ENCODE results near the gene RNF2. TPM values are rescaled to one million over a fixed set of nuclear protein-coding genes. Genes with fewer than 3 reads are reported as not detected.

Gene RNF2
- total and polyA plus RNA-seq, 2 donors from 2014 or later: 6.7 to 26.0 TPM

- FAIRE-seq (no peak), DNase-seq (peak in 1 of 5 donors; percentile 5)
- no peaks in the 10 kb centered on the region for H3K4me1 ChIP-seq (ENCODE audit: control insufficient read depth in 2 of 3, insufficient read depth in 2 of 3, low read depth in 1 of 3, low read length in 3 of 3)
- TF ChIP-seq, protein P1, sequence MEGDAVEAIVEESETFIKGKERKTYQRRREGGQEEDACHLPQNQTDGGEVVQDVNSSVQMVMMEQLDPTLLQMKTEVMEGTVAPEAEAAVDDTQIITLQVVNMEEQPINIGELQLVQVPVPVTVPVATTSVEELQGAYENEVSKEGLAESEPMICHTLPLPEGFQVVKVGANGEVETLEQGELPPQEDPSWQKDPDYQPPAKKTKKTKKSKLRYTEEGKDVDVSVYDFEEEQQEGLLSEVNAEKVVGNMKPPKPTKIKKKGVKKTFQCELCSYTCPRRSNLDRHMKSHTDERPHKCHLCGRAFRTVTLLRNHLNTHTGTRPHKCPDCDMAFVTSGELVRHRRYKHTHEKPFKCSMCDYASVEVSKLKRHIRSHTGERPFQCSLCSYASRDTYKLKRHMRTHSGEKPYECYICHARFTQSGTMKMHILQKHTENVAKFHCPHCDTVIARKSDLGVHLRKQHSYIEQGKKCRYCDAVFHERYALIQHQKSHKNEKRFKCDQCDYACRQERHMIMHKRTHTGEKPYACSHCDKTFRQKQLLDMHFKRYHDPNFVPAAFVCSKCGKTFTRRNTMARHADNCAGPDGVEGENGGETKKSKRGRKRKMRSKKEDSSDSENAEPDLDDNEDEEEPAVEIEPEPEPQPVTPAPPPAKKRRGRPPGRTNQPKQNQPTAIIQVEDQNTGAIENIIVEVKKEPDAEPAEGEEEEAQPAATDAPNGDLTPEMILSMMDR (IDR thresholded peaks at IDR 0.05; ENCODE audit: borderline replicate concordance, extremely low read depth, insufficient read depth): no peak
- no peak overlapping the region for H3K4me3 ChIP-seq (ENCODE audit: low read length in 3 of 3)
- no peaks in the 10 kb centered on the region for H3K27me3 ChIP-seq (ENCODE audit: control insufficient read depth, insufficient read depth, low read length)
- intact Hi-C loops (cut with DNase I): no loop called here
- no peaks in the 10 kb centered on the region for H3K9me3 ChIP-seq (ENCODE audit: control insufficient read depth in 2 of 3, insufficient read depth in 1 of 3, low read length in 3 of 3)
- no peaks in the 10 kb centered on the region for H3K36me3 ChIP-seq (ENCODE audit: control insufficient read depth in 2 of 3, insufficient read depth in 3 of 3, low read length in 3 of 3)
- H3K27ac ChIP-seq (ENCODE audit: low read depth in 2 of 2, low read length in 2 of 2): no peak overlapping the region
- H3K9ac ChIP-seq (ENCODE audit: low read length in 3 of 3): no peak overlapping the region
These were observed 36.5 kb upstream of the RNF2 start for GRCh38 chr1:185008838-185009237.

DNA sequence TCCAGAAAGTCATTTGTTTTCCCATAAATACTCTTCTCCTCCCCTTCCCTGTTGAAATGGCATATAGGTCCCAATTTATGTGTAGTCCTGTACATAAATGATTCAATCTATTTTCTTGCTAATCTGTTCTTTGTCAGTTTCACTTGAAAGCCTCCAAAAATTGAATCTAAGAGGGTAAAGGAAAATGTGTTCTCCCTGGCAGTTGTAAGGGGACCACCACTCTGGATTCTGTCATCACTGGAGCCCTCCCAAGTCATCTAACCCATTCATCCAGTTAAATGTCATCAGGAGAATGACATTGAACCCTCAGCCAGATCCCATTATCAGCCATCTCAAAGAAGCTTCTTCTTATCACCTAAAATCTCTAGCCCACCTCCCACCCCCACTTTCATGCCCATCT is 35.0 kb upstream of the RNF2 start:
- H3K4me1 ChIP-seq (ENCODE audit: control insufficient read depth in 2 of 3, insufficient read depth in 2 of 3, low read depth in 1 of 3, low read length in 3 of 3): no peaks in the 10 kb centered on the region
- intact Hi-C loops (cut with DNase I): no loop called here
- FAIRE-seq: no peak
- H3K36me3 ChIP-seq (ENCODE audit: control insufficient read depth in 2 of 3, insufficient read depth in 3 of 3, low read length in 3 of 3): no peaks in the 10 kb centered on the region
- H3K9ac ChIP-seq (ENCODE audit: low read length in 3 of 3): no peak overlapping the region
- no peak overlapping the region for H3K27ac ChIP-seq (ENCODE audit: low read depth in 2 of 2, low read length in 2 of 2)
- TF ChIP-seq, protein P1 (IDR thresholded peaks at IDR 0.05; ENCODE audit: borderline replicate concordance, extremely low read depth, insufficient read depth): no peak
- H3K9me3 ChIP-seq (ENCODE audit: control insufficient read depth in 2 of 3, insufficient read depth in 1 of 3, low read length in 3 of 3): no peaks in the 10 kb centered on the region
- no peak for DNase-seq
- no peak overlapping the region for H3K4me3 ChIP-seq (ENCODE audit: low read length in 3 of 3)
- H3K27me3 ChIP-seq (ENCODE audit: control insufficient read depth, insufficient read depth, low read length): no peaks in the 10 kb centered on the region

DNA sequence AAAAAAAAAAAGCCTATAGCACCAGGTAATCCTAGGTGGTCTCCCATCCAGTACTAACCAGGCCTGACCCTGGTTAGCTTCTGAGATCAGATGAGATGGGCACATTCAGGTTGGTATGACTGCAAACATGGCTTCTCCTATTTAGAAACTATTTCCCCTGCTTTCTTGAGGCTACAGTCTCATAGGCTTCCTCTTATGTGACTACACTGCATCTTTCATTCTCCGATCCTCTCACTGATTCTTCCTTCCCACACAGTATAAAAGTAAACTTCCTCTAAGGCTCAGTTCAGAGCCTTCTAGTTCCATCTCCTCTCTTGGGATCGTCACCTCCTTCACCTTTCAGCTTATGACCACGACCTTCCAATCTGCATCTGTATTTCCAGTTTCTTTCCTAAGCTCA is 30.4 kb upstream of the RNF2 start:
- no peak overlapping the region for H3K9ac ChIP-seq (ENCODE audit: low read length in 3 of 3)
- TF ChIP-seq, protein P1 (IDR thresholded peaks at IDR 0.05; ENCODE audit: borderline replicate concordance, extremely low read depth, insufficient read depth): no peak
- peaks cover 0 to 7% (median 0%) of the 10 kb centered on the region in 3 donors for H3K4me1 ChIP-seq (ENCODE audit: control insufficient read depth in 2 of 3, insufficient read depth in 2 of 3, low read depth in 1 of 3, low read length in 3 of 3)
- no peaks in the 10 kb centered on the region for H3K9me3 ChIP-seq (ENCODE audit: control insufficient read depth in 2 of 3, insufficient read depth in 1 of 3, low read length in 3 of 3)
- FAIRE-seq (no peak), DNase-seq (no peak)
- no peak overlapping the region for H3K4me3 ChIP-seq (ENCODE audit: low read length in 3 of 3)
- no peak overlapping the region for H3K27ac ChIP-seq (ENCODE audit: low read depth in 2 of 2, low read length in 2 of 2)
- H3K36me3 ChIP-seq (ENCODE audit: control insufficient read depth in 2 of 3, insufficient read depth in 3 of 3, low read length in 3 of 3): no peaks in the 10 kb centered on the region
- intact Hi-C loops (cut with DNase I): no loop called here
- H3K27me3 ChIP-seq (ENCODE audit: control insufficient read depth, insufficient read depth, low read length): no peaks in the 10 kb centered on the region

DNA sequence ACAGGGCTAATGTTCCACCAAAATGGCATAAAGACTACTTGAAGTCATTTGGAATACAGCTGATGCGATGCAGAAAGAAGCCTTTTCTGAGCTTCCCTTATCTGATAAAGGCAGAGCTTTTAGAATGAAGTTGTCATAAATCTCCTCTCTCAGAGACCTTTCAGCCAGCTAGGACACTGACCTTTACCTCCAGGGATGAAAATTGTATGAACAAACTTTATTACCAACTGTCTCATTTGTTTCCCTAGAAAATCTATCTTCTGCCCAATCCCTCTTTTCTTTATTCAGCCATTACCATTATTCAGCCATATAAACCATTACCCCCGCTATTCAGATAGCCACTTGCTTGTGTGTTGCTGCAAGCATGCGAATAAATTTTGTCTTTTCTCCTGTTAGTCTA is 29.7 kb upstream of the RNF2 start:
- Histone ChIP-seq H3K27ac (ENCODE audit: low read depth in 2 of 2, low read length in 2 of 2) (no peak overlapping the region), H3K27me3 (ENCODE audit: control insufficient read depth, insufficient read depth, low read length) (no peaks in the 10 kb centered on the region), H3K36me3 (ENCODE audit: control insufficient read depth in 2 of 3, insufficient read depth in 3 of 3, low read length in 3 of 3) (no peaks in the 10 kb centered on the region), H3K4me1 (ENCODE audit: control insufficient read depth in 2 of 3, insufficient read depth in 2 of 3, low read depth in 1 of 3, low read length in 3 of 3) (peaks cover 0 to 7% (median 0%) of the 10 kb centered on the region in 3 donors), H3K9me3 (ENCODE audit: control insufficient read depth in 2 of 3, insufficient read depth in 1 of 3, low read length in 3 of 3) (no peaks in the 10 kb centered on the region), H3K4me3 (ENCODE audit: low read length in 3 of 3) (no peak overlapping the region), H3K9ac (ENCODE audit: low read length in 3 of 3) (no peak overlapping the region)
- FAIRE-seq: no peak
- DNase-seq: no peak
- intact Hi-C loops (cut with DNase I): no loop called here
- TF ChIP-seq, protein P1 (IDR thresholded peaks at IDR 0.05; ENCODE audit: borderline replicate concordance, extremely low read depth, insufficient read depth): no peak

Measured in kidney (tissue), 14 donors.